WTC11 (cell line): ENCODE data around the gene OR52W1. TPM values are rescaled to one million over a fixed set of nuclear protein-coding genes. Genes with fewer than 3 reads are reported as not detected.

Experiments
- ATAC-seq: fragments of 200-7000 bp; cut with Tn5 transposase; 2 replicates; pipeline ENCODE4 v1.10.0; 2021; ENCODE audit warnings: mild to moderate bottlenecking, moderate library complexity
- CTCF ChIA-PET: fragments of 300-600 bp; sonication (Branson Sonifier 250); formaldehyde crosslinking; loops from one replicate; lab custom pipeline; 2021; ENCODE audit warnings: antibody characterized with exemption; lab: Charles Lee
- POLR2A ChIA-PET: fragments of 350-600 bp; sonication (Branson Sonifier 250); formaldehyde crosslinking; loops from one replicate; lab custom pipeline; 2021; ENCODE audit warnings: antibody characterized with exemption; lab: Charles Lee
- DNase-seq: peaks from one replicate; pipeline ENCODE4 v3.0.0; 2021; ENCODE audit warnings: low spot score
- H3K27ac Mint-ChIP-seq: 2 replicates; pipeline ENCODE4 v1.8.0; 2021; ENCODE audit warnings: mixed read lengths
- H3K27me3 Mint-ChIP-seq: 2 replicates; pipeline ENCODE4 v1.8.0; 2021; ENCODE audit warnings: low read depth, mild to moderate bottlenecking, moderate library complexity, mixed read lengths
- H3K36me3 Mint-ChIP-seq: 2 replicates; pipeline ENCODE4 v1.8.0; 2021; ENCODE audit warnings: mixed read lengths
- H3K4me1 Mint-ChIP-seq: 2 replicates; pipeline ENCODE4 v1.8.0; 2022; ENCODE audit warnings: mixed read lengths
- H3K4me3 Mint-ChIP-seq: 2 replicates; pipeline ENCODE4 v1.8.0; 2021; ENCODE audit warnings: mild to moderate bottlenecking, moderate library complexity, mixed read lengths
- H3K9me3 Mint-ChIP-seq: 2 replicates; pipeline ENCODE4 v1.8.0; 2021; ENCODE audit warnings: mixed read lengths
- CBFB ChIP-seq: sonication (generic); formaldehyde crosslinking; IDR thresholded peaks from 2 replicates; pipeline ENCODE4 v1.8.1; 2022; ENCODE audit warnings: mild to moderate bottlenecking, low read depth, missing genetic modification reagents
- CDX4 ChIP-seq: fragments of 250-450 bp; sonication (Bioruptor Pico); IDR thresholded peaks from 2 replicates; pipeline ENCODE4 v1.9.0; 2021; ENCODE audit warnings: moderate library complexity, mild to moderate bottlenecking, inconsistent platforms, borderline replicate concordance
- CREM ChIP-seq: sonication (generic); formaldehyde crosslinking; IDR thresholded peaks from 2 replicates; pipeline ENCODE4 v1.8.1; 2022; ENCODE audit warnings: mild to moderate bottlenecking, missing genetic modification reagents, moderate library complexity
- FOXP4 ChIP-seq: sonication (generic); formaldehyde crosslinking; IDR thresholded peaks from 2 replicates; pipeline ENCODE4 v1.8.0; 2022; ENCODE audit warnings: mild to moderate bottlenecking, missing genetic modification reagents
- GRHL2 ChIP-seq: fragments of 250-450 bp; sonication (Bioruptor Pico); IDR thresholded peaks from 2 replicates; pipeline ENCODE4 v1.8.0; 2022; ENCODE audit warnings: mild to moderate bottlenecking, moderate library complexity; ENCODE audit not compliant: insufficient replicate concordance, severe bottlenecking
- IRF2 ChIP-seq: sonication (generic); formaldehyde crosslinking; IDR thresholded peaks from 2 replicates; pipeline ENCODE4 v1.8.0; 2022; ENCODE audit warnings: low read depth, missing genetic modification reagents, borderline replicate concordance
- JUN ChIP-seq: sonication (generic); formaldehyde crosslinking; IDR thresholded peaks from 2 replicates; pipeline ENCODE4 v1.8.0; 2023; ENCODE audit warnings: mild to moderate bottlenecking, missing genetic modification reagents
- NFYB ChIP-seq: sonication (generic); formaldehyde crosslinking; conservative IDR thresholded peaks from 2 replicates; pipeline ENCODE4 v1.8.0; 2022; ENCODE audit warnings: low read depth, missing genetic modification reagents
- NR3C1 ChIP-seq: sonication (generic); formaldehyde crosslinking; conservative IDR thresholded peaks from 2 replicates; pipeline ENCODE4 v1.8.1; 2023; ENCODE audit warnings: low read depth, mild to moderate bottlenecking, missing genetic modification reagents
- SMAD4 ChIP-seq: sonication (generic); formaldehyde crosslinking; IDR thresholded peaks from 2 replicates; pipeline ENCODE4 v1.8.0; 2022; ENCODE audit warnings: mild to moderate bottlenecking, missing genetic modification reagents
- TCF7 ChIP-seq: sonication (generic); formaldehyde crosslinking; IDR thresholded peaks from 2 replicates; pipeline ENCODE4 v1.8.0; 2022; ENCODE audit warnings: mild to moderate bottlenecking, low read depth, missing genetic modification reagents, moderate library complexity
- TP53 ChIP-seq: sonication (generic); formaldehyde crosslinking; IDR thresholded peaks from 2 replicates; pipeline ENCODE4 v1.8.1; 2023; ENCODE audit warnings: mild to moderate bottlenecking, missing genetic modification reagents
- ZNF121 ChIP-seq: sonication (generic); formaldehyde crosslinking; IDR thresholded peaks from 2 replicates; pipeline ENCODE4 v1.8.0; 2023; ENCODE audit warnings: missing genetic modification reagents
- ZNF138 ChIP-seq: sonication (generic); formaldehyde crosslinking; conservative IDR thresholded peaks from 2 replicates; pipeline ENCODE4 v1.8.1; 2022; ENCODE audit warnings: mild to moderate bottlenecking, moderate library complexity, missing genetic modification reagents
- ZNF512 ChIP-seq: sonication (generic); formaldehyde crosslinking; IDR thresholded peaks from 2 replicates; pipeline ENCODE4 v1.8.1; 2022; ENCODE audit warnings: missing genetic modification reagents, borderline replicate concordance
- ZNF671 ChIP-seq: fragments of 250-450 bp; sonication (Bioruptor Pico); IDR thresholded peaks from 2 replicates; pipeline ENCODE4 v1.8.0; 2021; ENCODE audit warnings: mild to moderate bottlenecking
- total RNA-seq: library from RNA; stranded (reverse); gene quantifications from 3 replicates; pipeline ENCODE4 v1.2.3, GENCODE V29; 2021
- TF ChIP-seq, protein P1 (sequence below): fragments of 200-600 bp; IDR thresholded peaks from 2 replicates; pipeline ENCODE4 v1.8.0; 2022; ENCODE audit warnings: antibody characterized with exemption
- TF ChIP-seq, protein P2 (sequence below): sonication (generic); formaldehyde crosslinking; IDR thresholded peaks from 2 replicates; pipeline ENCODE4 v1.8.0; 2022; ENCODE audit warnings: mild to moderate bottlenecking, missing genetic modification reagents
- TF ChIP-seq, protein P3 (sequence below): sonication (generic); formaldehyde crosslinking; IDR thresholded peaks from 2 replicates; pipeline ENCODE4 v1.8.0; 2023; ENCODE audit warnings: missing genetic modification reagents, mild to moderate bottlenecking, borderline replicate concordance

The OR52W1 gene
- total RNA-seq, 1 experiment from 2014 or later, result not detected

- TF ChIP-seq, protein P1, sequence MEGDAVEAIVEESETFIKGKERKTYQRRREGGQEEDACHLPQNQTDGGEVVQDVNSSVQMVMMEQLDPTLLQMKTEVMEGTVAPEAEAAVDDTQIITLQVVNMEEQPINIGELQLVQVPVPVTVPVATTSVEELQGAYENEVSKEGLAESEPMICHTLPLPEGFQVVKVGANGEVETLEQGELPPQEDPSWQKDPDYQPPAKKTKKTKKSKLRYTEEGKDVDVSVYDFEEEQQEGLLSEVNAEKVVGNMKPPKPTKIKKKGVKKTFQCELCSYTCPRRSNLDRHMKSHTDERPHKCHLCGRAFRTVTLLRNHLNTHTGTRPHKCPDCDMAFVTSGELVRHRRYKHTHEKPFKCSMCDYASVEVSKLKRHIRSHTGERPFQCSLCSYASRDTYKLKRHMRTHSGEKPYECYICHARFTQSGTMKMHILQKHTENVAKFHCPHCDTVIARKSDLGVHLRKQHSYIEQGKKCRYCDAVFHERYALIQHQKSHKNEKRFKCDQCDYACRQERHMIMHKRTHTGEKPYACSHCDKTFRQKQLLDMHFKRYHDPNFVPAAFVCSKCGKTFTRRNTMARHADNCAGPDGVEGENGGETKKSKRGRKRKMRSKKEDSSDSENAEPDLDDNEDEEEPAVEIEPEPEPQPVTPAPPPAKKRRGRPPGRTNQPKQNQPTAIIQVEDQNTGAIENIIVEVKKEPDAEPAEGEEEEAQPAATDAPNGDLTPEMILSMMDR, result no peak
- TF ChIP-seq NR3C1 (CRISPR knock-in tag) (no peak), FOXP4 (no peak), TCF7 (no peak)
These were observed 41.8 kb downstream of the OR52W1 start (continued) for GRCh38 chr11:6240781-6241180.

GRCh38 chr11:6241316-6241715 is 42.3 kb downstream of the OR52W1 start:
- Mint-ChIP-seq H3K4me3 (no peak overlapping the region), H3K27me3 (no peaks in the 10 kb centered on the region; the same call in 1 of the 2 replicates)
- TF ChIP-seq ZNF512, result no peak
- no peak for TF ChIP-seq TCF7
- no peak for TF ChIP-seq ZNF671 (CRISPR knock-in tag)
- no peak for TF ChIP-seq CREM (CRISPR knock-in tag)
- no peak for TF ChIP-seq NR3C1 (CRISPR knock-in tag)
- TF ChIP-seq, protein P2, sequence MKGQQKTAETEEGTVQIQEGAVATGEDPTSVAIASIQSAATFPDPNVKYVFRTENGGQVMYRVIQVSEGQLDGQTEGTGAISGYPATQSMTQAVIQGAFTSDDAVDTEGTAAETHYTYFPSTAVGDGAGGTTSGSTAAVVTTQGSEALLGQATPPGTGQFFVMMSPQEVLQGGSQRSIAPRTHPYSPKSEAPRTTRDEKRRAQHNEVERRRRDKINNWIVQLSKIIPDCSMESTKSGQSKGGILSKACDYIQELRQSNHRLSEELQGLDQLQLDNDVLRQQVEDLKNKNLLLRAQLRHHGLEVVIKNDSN, result no peak
- no peak for TF ChIP-seq ZNF138 (CRISPR knock-in tag)
- no peak for TF ChIP-seq IRF2
- no peak for TF ChIP-seq SMAD4 (CRISPR knock-in tag)
- TF ChIP-seq GRHL2 (CRISPR knock-in tag), result no peak
- no peak for TF ChIP-seq CDX4 (CRISPR knock-in tag)
- TF ChIP-seq TP53 (CRISPR knock-in tag), result no peak
- TF ChIP-seq CBFB (CRISPR knock-in tag), result no peak
- no peak for TF ChIP-seq JUN
- no peak for TF ChIP-seq ZNF121 (CRISPR knock-in tag)
- TF ChIP-seq, protein P3, sequence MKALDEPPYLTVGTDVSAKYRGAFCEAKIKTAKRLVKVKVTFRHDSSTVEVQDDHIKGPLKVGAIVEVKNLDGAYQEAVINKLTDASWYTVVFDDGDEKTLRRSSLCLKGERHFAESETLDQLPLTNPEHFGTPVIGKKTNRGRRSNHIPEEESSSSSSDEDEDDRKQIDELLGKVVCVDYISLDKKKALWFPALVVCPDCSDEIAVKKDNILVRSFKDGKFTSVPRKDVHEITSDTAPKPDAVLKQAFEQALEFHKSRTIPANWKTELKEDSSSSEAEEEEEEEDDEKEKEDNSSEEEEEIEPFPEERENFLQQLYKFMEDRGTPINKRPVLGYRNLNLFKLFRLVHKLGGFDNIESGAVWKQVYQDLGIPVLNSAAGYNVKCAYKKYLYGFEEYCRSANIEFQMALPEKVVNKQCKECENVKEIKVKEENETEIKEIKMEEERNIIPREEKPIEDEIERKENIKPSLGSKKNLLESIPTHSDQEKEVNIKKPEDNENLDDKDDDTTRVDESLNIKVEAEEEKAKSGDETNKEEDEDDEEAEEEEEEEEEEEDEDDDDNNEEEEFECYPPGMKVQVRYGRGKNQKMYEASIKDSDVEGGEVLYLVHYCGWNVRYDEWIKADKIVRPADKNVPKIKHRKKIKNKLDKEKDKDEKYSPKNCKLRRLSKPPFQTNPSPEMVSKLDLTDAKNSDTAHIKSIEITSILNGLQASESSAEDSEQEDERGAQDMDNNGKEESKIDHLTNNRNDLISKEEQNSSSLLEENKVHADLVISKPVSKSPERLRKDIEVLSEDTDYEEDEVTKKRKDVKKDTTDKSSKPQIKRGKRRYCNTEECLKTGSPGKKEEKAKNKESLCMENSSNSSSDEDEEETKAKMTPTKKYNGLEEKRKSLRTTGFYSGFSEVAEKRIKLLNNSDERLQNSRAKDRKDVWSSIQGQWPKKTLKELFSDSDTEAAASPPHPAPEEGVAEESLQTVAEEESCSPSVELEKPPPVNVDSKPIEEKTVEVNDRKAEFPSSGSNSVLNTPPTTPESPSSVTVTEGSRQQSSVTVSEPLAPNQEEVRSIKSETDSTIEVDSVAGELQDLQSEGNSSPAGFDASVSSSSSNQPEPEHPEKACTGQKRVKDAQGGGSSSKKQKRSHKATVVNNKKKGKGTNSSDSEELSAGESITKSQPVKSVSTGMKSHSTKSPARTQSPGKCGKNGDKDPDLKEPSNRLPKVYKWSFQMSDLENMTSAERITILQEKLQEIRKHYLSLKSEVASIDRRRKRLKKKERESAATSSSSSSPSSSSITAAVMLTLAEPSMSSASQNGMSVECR (CRISPR knock-in tag), result no peak
- TF ChIP-seq NFYB, result no peak
- TF ChIP-seq, all 79 proteins: peak for 0
- no peak overlapping the region for H3K27ac Mint-ChIP-seq
- no peaks in the 10 kb centered on the region for H3K36me3 Mint-ChIP-seq
- CTCF ChIA-PET, result interaction anchor here (1.9 to 2.7 kb wide), 2 partner anchors 10 to 122 kb away, joined by 5 to 21 read pairs; no protein-coding TSS in a partner anchor
- H3K4me1 Mint-ChIP-seq, result peaks cover 12% of the 10 kb centered on the region
- POLR2A ChIA-PET, result no interaction called here
- ATAC-seq (no peak), DNase-seq (no peak)
- no peaks in the 10 kb centered on the region for H3K9me3 Mint-ChIP-seq
